Endodermal cell (in vitro differentiated cells): ENCODE measurements around the gene SH3BGRL2. TPM values are rescaled to one million over a fixed set of nuclear protein-coding genes. Genes with fewer than 3 reads are reported as not detected.
A peak's percentile ranks its signal among the peaks of the same experiment; 100 is the strongest.

ENCODE experiments used
- DNase-seq: peaks from one replicate; pipeline ENCODE4 v3.0.0-alpha.2; 2017
- H3K27ac ChIP-seq: 2 replicates; pipeline ENCODE4 v1.5.1; 2013; ENCODE audit warnings: mild to moderate bottlenecking, low read depth, low read length, moderate library complexity
- H3K27me3 ChIP-seq: 2 replicates; pipeline ENCODE4 v1.6.1; 2013; ENCODE audit warnings: mild to moderate bottlenecking, low read length, moderate library complexity; ENCODE audit not compliant: insufficient read depth, control insufficient read depth, poor library complexity, severe bottlenecking
- H3K36me3 ChIP-seq: 2 replicates; pipeline ENCODE4 v1.7.0; 2013; ENCODE audit warnings: mild to moderate bottlenecking, low read length, moderate library complexity; ENCODE audit not compliant: control insufficient read depth, insufficient read depth
- H3K4me1 ChIP-seq: one replicate; pipeline ENCODE4 v1.7.0; 2013; ENCODE audit warnings: low read length; ENCODE audit not compliant: control insufficient read depth, insufficient read depth
- H3K4me3 ChIP-seq: 2 replicates; pipeline ENCODE4 v1.5.1; 2013; ENCODE audit warnings: mild to moderate bottlenecking, low read length, moderate library complexity
- H3K9ac ChIP-seq: 2 replicates; pipeline ENCODE4 v1.6.1; 2013; ENCODE audit warnings: mild to moderate bottlenecking, low read length, moderate library complexity; ENCODE audit not compliant: poor library complexity, severe bottlenecking; ENCODE audit errors: extremely low read depth
- H3K9me3 ChIP-seq: 2 replicates; pipeline ENCODE4 v1.6.1; 2013; ENCODE audit warnings: mild to moderate bottlenecking, low read length, moderate library complexity; ENCODE audit not compliant: control insufficient read depth
- H3K27ac Mint-ChIP-seq: 2 replicates; pipeline ENCODE4 v1.8.0; 2020; ENCODE audit warnings: mixed read lengths
- H3K27me3 Mint-ChIP-seq: 2 replicates; pipeline ENCODE4 v1.8.0; 2021; ENCODE audit warnings: mild to moderate bottlenecking, mixed read lengths; ENCODE audit not compliant: insufficient read depth
- H3K36me3 Mint-ChIP-seq: 2 replicates; pipeline ENCODE4 v1.8.0; 2020; ENCODE audit warnings: low read depth, mixed read lengths
- H3K4me1 Mint-ChIP-seq: 2 replicates; pipeline ENCODE4 v1.8.0; 2020; ENCODE audit warnings: mixed read lengths
- H3K4me3 Mint-ChIP-seq: 2 replicates; pipeline ENCODE4 v1.8.0; 2020; ENCODE audit warnings: mild to moderate bottlenecking, moderate library complexity, mixed read lengths
- H3K9me3 Mint-ChIP-seq: 2 replicates; pipeline ENCODE4 v1.8.0; 2020; ENCODE audit warnings: mild to moderate bottlenecking, mixed read lengths
- CTCF ChIP-seq: fragments of 200-600 bp; sonication (generic); conservative IDR thresholded peaks from 2 replicates; pipeline ENCODE4 v1.5.0; 2021; ENCODE audit warnings: antibody characterized with exemption, mild to moderate bottlenecking
- WGBS, 2 experiments: methylation state at CpG; one replicate each; pipeline versions ENCODE4 v1.1.5 to v1.1.7; 2013; ENCODE audit warnings: missing lambda C conversion rate in 2 of 2, mixed read lengths in 1 of 2; ENCODE audit not compliant: insufficient coverage in 1 of 2, insufficient read length in 1 of 2; 5-methylcytosine and 5-hydroxymethylcytosine counted together
- total RNA-seq, 2 donors: library from RNA; stranded (reverse); fragmentation: NEBNext Ultra II Directional in 1 of 2; extraction: Animal tissue kit (Norgen Biotek cat#: 25700) in 1 of 2; gene quantifications; 2 replicates in 1 of 2; 3 replicates in 1 of 2; pipeline ENCODE4 v1.2.1, GENCODE V29; 2021

Gene SH3BGRL2
- total RNA-seq, 2 donors from 2014 or later: 24.3 to 40.1 TPM

GRCh38 chr6:79669766-79670165, 38.6 kb downstream of the SH3BGRL2 start:
- Histone ChIP-seq H3K36me3 (peaks cover 5% of the 10 kb centered on the region), H3K9me3 (no peaks in the 10 kb centered on the region), H3K9ac (no peak overlapping the region), H3K27ac (no peak overlapping the region), H3K27me3 (no peaks in the 10 kb centered on the region), H3K4me1 (peaks cover 11% of the 10 kb centered on the region), H3K4me3 (no peak overlapping the region)
- peaks cover 47% of the 10 kb centered on the region for H3K4me1 Mint-ChIP-seq
- TF ChIP-seq CTCF: no peak
- DNase-seq: no peak
- WGBS, 2 experiments: 88 to 91% methylated on average over 1 of the region's 1 CpG
- no peak overlapping the region for H3K4me3 Mint-ChIP-seq
- H3K9me3 Mint-ChIP-seq: no peaks in the 10 kb centered on the region
- H3K27me3 Mint-ChIP-seq: no peaks in the 10 kb centered on the region
- peaks cover 5% of the 10 kb centered on the region for H3K36me3 Mint-ChIP-seq
- peak overlapping the region; percentile 40 for H3K27ac Mint-ChIP-seq

GRCh38 chr6:79670789-79671188, 39.7 kb downstream of the SH3BGRL2 start:
- 95 to 100% methylated on average over 1 to 2 of the region's 2 CpGs for WGBS, 2 experiments
- H3K27ac ChIP-seq: no peak overlapping the region
- Mint-ChIP-seq H3K9me3 (no peaks in the 10 kb centered on the region), H3K27me3 (no peaks in the 10 kb centered on the region), H3K4me1 (peaks cover 45% of the 10 kb centered on the region), H3K36me3 (peaks cover 11% of the 10 kb centered on the region), H3K4me3 (no peak overlapping the region), H3K27ac (peak overlapping the region; percentile 55)
- no peak overlapping the region for H3K9ac ChIP-seq
- H3K27me3 ChIP-seq: no peaks in the 10 kb centered on the region
- H3K9me3 ChIP-seq: peaks cover 5% of the 10 kb centered on the region
- peaks cover 10% of the 10 kb centered on the region for H3K4me1 ChIP-seq
- no peak for DNase-seq
- H3K4me3 ChIP-seq: no peak overlapping the region
- peaks cover 5% of the 10 kb centered on the region for H3K36me3 ChIP-seq
- TF ChIP-seq CTCF: no peak

GRCh38 chr6:79671600-79672266, 40.6 kb downstream of the SH3BGRL2 start:
- Mint-ChIP-seq H3K27me3 (no peaks in the 10 kb centered on the region), H3K27ac (peak overlapping the region; percentile 55), H3K36me3 (peaks cover 11% of the 10 kb centered on the region), H3K4me1 (peaks cover 38% of the 10 kb centered on the region), H3K9me3 (no peaks in the 10 kb centered on the region), H3K4me3 (no peak overlapping the region)
- Histone ChIP-seq H3K4me3 (no peak overlapping the region), H3K9ac (no peak overlapping the region), H3K9me3 (peaks cover 5% of the 10 kb centered on the region), H3K4me1 (peaks cover 4% of the 10 kb centered on the region), H3K27me3 (no peaks in the 10 kb centered on the region), H3K36me3 (peaks cover 5% of the 10 kb centered on the region), H3K27ac (no peak overlapping the region)
- TF ChIP-seq CTCF: no peak
- 95% methylated on average over 4 of the region's 4 CpGs; no CpG with 5 or more reads in 1 of the 2 experiments for WGBS, 2 experiments
- DNase-seq: peak; percentile 55
